Measurements from ENCODE around the gene CARNS1.
A peak's percentile ranks its signal among the peaks of the same experiment; 100 is the strongest.
"Not testable (repeated sequence)": the region's sequence is repeated elsewhere in the genome, so short reads cannot be mapped to it uniquely, and the experiment has no call there.

CARNS1 gene

DNA sequence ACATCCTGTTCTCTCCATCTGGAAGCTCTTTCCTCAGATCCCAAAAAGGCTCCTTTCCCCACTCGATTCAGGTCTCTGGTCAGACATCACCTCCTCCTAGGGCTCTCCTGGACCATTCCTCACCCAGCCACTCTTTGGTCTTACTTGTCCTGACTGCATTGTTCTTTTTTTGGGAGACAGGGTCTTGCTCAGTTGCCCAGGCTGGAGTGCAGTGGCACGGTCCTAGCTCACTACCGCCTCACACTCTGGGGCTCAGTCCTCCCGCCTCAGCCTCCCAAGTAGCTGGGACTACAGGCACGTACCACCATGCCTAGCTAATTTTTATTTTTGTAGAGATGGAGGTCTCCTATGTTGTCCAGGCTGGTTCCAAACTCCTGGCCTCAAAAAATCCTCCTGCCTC is 30.0 kb downstream of the CARNS1 start:
- DNase-seq: no peak

GRCh38 chr11:67448220-67448609 is 32.7 kb downstream of the CARNS1 start:
- no peak for DNase-seq

DNA sequence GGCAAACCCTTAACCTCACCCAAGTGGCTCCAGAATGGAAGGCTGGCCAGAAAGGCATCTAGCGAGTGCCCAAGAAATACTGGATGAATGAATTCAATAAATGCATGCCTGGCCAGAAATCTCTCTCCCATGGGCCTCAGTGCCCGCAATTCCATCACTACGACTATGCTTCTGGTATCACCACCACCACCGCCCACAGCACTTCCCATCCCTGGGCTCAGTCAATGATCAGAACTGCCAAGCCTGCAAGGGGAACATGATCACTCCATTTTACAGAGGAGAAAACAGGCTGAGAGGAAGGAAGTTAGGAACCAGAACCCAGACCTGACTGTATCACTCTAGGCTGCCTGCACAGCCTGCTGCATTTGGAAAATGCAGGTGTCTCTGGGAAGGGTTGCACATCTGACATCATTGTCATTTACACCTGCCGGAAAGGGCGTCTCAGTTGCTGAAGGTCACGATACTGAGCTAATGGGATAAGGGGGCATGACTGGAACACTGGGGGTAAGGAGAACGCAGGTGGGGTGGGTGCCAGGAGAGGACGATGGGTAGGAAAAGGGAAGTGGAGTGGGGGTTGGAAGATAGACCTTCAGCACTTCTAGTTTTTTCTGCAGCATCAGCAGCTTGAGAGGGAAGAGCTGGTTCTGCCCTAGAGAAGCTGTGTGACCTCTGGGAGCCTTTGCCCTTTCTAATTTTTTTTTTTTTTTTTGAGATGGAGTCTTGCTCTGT is 33.8 kb downstream of the CARNS1 start:
- no peak for DNase-seq

DNA sequence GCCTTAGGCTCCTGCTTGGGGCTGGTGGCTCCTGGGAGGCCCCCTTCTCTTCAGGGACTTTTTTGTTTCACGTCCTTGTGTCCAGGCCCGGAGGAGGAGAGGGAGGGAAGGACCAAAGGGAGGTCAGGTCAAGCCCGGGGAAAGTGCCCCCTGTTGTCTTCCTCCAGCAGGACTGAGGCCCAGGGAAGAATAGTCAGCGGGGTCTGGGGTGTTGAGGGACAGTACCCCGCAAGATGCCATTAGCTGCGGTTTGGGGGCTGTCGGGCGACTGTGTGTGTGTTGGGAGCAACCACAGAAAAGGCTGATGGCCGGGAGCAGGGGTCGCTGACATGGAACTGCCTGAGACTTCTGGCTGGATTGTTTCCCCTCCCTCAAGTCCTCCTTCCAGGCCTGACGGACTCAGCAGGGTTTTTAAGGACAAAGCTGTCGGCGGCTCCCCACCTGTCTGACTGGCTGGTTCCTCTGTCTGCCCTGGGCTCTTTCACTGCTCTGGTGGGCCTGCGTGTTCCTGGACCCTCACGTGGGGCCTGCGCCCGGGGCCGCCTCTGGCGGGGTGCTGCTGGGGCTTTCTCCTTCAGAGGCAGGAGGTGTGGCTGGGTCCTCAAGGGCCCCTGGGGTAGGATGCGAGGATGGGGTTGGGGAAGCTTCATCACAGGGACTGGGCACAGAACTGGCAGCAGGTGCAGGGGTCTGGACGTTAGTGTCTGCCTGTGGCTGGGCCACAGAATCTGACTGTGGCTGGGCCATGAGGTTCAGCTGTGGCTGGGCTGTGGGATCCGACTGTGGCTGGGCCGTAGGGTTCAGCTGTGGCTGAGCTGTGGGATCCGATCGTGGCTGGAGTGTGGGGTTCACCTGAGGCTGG is 35.5 kb downstream of the CARNS1 start:
- no peak for DNase-seq

- no peak for DNase-seq
These were observed 36.1 kb downstream of the CARNS1 start for GRCh38 chr11:67451658-67451976.

- DNase-seq: no peak
These were observed 36.9 kb downstream of the CARNS1 start, which contains the start of gene GPR152 for GRCh38 chr11:67452141-67452952. TSS of gene GPR152 (minus strand) at chr11:67452729. CDS start at chr11:67452724, 5 bp downstream.

DNA sequence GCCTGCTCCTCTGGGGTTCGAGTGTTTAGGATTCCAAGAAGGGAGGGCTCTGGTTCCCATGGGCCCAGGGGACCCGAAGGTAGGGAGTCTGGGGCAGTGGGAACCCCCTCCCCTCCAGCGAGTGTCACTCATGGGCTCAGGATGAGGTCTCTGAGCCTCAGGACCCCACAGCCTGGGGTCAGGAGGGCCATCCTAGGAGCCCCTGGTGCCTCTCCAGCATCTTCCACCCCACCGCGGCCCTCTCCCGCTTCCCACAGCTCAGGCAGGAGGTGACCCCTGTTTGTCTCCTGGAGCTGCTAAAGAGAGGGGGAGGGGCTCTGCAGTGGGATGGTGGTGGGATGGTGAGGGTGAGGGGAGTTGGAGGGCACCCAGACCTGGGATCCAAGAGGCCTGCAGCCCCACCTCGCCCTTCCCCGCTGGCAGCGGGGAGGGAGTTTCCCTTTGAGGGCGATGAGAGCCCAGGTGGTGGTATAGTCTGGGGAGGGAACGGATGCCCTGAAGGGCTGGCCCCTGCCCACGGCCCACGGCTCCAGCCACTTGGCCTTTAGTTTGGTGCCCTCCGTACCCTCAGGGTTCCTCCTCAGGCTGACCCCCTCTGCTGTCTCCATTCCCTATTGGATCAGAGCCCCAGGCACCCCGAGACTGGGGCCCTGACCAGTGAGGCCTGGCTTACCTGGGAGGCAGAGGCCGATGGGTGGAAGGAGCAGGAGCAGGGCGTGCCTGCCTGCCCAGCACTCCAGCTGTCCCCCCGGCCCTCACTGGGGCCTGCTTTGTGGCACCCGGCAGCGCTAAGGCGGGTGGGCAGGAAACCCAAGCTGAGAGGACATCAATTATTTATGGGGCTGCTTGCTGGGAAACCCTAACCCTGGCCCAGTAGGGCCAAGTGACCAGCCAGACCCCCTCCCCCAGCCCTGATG is 38.6 kb downstream of the CARNS1 start:
- no peak for DNase-seq

DNA sequence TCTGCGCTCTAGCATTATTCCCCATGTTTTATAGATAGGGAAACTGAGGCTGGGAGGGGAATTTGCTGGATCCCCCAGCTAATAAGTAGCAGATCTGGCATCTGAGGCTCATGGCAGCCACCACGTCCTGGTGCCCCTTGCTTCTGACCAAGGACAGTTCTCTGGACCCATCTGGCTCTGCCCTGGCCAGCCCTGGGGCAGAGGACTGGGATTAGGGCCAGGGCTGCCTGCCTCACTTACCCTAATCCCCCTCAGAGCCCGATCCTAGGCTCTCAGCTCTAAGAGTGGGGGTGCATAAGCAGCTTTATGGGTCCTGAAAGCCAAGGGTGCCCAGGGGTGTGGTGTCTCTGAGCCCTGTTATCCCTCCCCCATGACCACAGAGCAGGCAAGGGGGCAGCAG is 39.6 kb downstream of the CARNS1 start, which contains the start of gene CABP4:
Gene CABP4 (plus strand): TSS at position 301 of the 400 bp plus-strand sequence. CDS start 70 bp downstream, at position 371.
- DNase-seq: no peak

DNA sequence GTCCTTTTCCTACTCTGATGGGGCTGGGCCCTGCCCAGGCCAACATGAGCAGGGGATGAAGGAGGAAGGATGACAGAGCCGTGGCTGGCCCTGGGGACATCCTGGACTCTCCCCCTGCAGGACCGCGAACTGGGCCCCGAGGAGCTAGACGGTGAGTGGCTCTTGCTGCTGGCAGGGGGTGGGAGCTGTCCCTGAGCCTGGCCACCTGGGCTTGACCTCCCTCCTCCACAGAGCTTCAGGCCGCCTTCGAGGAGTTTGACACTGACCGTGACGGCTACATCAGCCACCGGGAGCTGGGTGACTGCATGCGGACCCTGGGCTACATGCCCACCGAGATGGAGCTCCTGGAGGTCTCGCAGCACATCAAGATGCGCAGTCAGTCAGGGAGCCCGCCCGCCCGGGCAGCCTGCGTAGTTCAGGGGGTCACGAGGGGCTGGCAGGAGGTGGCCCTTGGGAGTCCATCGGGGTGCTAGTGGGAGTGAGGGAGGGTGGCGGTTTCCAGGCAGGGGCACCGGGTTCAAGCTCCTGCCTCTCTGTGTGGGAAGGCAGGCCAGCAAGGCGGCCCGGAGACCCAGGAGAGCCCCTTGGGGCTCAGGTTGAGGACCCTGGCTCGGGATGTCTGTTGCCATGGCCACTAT is 40.7 kb downstream of the CARNS1 start:
- DNase-seq: no peak

DNA sequence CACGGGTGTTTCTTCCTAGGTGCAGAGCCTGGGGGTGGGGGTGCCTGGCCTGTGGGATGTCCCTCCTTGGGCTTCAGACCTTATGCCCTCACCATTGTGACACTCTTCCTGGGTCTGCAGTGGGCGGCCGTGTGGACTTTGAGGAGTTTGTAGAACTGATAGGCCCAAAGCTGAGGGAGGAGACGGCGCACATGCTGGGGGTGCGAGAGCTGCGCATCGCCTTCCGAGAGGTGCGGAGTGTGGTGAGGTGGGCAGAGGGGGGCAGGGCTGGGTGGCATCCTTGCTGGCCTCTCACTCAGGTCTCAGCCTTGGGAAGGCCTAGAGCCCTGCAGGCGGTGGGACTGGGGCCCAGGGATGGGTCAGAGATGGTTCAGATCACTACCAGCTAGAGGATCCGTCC is 42.0 kb downstream of the CARNS1 start:
- DNase-seq: no peak

GRCh38 chr11:67458266-67458665 is 42.8 kb downstream of the CARNS1 start:
- DNase-seq: no peak

- no peak for DNase-seq
These were observed 47.7 kb downstream of the CARNS1 start for GRCh38 chr11:67463186-67463585.

DNA sequence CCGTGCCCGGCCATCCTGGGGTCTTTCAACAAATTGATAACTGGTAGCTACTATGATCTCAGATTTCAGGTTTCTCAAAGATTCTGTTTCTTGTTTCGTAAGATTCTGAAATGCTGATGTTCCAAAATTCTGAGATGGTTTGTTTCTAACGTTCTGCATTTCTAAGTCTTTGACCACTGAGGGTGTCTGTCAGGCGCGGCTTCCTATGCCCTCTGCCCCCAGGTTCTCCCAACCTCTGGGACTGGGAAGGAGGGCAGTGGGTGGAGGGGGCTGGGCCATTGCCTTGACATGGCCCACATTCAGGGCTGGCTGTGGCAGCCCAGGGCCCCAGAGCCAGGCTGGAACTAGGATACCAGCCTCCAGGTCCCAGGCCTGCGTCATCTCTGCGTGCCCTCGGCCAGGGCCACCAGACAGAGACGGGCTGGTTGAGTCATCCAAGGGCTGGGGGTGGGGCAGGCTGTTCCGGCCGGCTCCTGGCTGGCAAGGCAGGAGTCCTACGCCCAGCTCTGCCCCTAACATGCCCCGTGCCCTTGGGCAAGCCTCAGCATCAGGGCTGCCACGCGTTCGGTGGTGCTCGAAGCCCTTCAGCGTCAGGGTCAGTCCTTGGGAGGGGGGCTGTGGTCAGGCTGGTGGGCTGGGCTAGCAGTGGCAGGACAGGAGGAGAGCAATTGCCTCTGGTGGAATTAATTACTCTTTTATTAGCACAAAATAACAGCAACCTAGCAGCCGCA is 48.4 kb downstream of the CARNS1 start:
- no peak for DNase-seq

DNA sequence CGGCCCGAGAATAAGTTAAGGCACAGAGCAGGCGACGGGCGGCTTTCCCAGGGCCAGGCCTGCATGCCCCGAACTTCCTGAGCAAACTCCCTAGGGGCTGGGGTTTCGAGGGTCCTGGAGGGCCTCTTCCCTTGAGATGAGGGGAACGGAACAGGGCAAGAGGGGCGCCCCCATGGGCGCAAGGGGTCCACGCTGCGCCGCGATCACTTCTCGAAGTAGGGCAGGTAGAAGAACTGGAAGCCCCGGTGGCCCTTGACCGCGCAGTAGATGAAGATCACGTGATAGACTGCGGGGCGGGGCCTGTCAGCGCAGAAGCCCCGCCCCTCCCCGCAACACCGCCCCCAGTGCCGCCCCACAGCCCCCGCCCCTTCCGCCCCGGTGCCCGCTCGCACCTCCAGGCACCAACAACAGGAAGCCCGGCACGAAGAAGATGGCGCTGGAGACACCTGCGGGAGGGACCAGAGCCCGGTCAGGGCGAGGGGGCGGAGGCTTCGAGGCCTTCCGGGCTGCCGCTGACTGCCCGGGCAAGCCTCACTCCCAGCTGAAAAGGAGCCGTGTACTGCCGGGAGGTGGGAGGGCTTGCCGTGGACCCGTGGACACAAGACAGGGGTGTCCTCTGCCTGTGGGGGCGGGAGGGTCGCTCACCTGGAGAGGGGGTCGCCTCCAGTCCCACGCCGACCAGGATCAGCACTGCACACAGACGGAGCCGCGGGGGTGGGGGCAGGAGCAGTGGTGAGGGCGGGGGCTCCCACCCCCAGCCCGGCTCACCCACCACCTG is 49.1 kb downstream of the CARNS1 start:
- DNase-seq: peak; percentile 97

DNA sequence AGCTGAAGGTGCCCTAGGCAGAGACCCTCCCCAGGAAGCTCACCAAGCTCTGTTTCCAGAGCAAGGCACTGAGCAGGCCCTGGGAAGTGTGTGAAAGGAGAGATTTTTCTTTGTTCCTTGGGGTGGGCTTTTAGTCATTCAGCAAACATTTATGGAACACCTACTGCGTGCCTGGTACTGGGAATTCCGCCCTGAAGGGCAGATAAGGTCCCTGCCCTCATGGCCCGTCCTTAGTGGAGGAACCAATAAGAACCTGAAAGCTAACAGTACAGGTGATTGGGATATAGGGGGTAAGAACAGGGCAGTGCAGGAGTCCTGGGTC is 49.7 kb downstream of the CARNS1 start:
- DNase-seq: no peak

DNA sequence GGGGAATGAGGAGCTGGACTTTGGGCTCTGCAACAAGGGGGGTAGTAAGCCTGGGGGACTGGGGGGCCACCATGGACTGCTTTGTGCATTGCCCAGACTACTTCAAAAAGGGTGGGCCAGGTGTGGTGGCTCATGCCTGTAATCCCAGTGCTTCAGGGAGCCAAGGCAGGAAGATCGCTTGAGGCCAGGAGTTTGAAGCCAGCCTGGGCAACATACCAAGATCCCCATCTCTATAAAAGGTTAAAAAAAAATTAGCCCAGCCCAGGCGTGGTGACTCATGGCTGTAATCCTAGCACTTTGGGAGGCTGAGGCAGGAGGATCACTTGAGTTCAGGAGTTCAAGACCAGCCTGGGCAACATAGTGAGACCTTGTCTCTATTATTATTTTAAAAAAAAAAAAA is 50.1 kb downstream of the CARNS1 start:
- not testable (repeated sequence) for DNase-seq

GRCh38 chr11:67466367-67466766 is 50.9 kb downstream of the CARNS1 start:
- no peak for DNase-seq

DNA sequence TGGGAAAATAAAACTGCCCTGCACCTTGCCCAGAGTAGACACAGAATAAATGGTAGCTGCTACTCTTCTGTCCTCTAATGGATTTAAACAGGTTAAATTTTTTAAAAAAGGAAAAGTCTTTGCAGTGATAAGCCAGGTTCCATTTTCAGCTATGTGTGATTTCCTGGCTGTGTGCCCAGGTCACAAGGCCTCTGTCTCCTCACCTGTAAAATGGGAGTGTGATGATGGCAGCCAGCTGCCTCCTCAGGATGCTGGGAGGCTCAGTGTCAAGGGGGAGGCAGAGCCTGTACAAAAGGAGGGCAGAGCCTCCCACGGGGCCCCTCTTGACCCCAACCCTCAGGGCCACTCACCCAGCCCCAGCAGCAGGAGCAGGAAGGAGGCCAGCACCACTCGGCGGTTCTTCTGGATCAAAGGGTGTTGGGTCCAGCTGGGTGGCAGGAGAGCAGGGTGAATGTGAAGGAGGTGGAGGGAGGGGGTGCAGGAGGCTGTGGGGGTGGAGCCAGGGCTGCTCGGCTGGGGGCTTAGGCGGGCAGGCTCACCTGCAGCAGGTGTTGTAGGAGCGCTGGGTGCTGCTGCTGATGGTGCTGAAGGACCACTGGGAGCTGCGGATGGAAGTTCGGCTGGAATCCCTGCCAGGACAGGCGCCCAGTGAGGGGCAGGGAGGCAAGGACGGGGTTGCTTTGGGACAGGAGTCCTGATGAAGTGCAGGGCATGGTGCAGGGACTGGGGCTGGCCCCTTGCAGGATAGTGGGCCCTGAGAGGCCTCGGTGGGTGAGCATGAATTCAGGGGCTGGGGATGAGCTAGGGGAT is 51.7 kb downstream of the CARNS1 start:
- DNase-seq: no peak

DNA sequence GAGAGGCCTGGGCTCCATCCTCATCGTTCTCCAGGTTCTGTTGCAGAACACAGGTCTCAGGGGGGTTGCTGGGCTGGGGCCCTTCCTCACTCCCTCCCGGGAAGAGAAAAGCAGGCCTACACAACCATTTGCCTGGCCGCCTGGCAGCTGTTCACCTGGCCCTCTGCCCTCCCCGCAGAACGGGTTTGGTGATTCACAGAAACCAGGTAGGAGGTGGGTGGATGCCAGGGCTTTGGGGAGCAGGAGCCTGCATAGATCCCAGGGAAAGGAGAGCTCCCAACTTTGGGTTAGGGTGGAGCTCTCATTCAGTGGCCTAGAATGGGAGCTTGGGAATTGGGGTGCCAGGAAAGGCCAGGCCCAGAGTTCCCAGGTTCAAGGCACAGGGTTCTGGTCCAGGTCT is 52.6 kb downstream of the CARNS1 start:
- DNase-seq: no peak

DNA sequence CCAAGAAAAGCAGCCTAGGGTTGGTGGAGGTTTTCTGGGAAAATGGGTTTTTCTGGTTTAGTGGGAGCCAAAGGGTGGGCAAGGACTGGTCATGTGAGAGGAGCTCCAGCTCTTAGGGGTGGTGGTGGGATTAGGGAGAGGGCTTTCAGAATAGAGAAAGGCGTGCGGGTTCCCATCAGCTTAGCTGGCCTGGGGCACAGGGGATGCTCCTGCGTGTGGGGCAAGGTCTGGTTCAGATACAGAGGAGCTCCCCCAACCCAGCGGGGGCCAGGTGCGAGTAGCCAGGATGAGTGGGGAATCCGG is 52.9 kb downstream of the CARNS1 start:
- DNase-seq: no peak

Data from activated CD4-positive, alpha-beta T cell treated with anti-CD3 and anti-CD28 coated beads, Interleukin-10, Interleukin-2, amounts not matched to agents 100 ng/mL and 50 ng/mL, durations not matched to agents 16 hours and 8 hours (primary cell).